ENCODE results near the gene LRRC58.

DNA sequence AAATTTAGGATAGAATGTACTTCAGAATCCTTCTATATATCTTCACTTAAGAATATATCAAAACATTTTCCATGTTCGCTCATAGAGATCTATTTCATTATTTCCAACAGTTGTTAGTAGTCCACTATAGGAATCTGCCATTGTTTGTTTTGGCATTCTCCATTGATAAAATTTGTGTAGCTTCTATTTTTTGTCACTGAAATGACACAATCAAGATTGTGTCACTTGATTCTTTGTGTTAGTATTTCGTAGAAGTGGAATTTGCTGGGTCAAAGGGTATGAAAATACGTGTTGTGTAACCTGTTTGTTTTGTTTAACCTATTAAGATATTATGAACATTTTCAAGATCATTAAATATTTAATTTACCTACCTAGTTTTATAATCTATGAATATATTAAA, 48.2 kb downstream of the LRRC58 start:
- TF ChIP-seq RAD21 (conservative IDR thresholded peaks at IDR 0.05 in 1 of 2, IDR thresholded peaks at IDR 0.05 in 1 of 2) (no peak), EP300 (IDR thresholded peaks at IDR 0.05) (no peak), RCOR1 (IDR thresholded peaks at IDR 0.05; ENCODE audit: low read depth, low read length) (no peak)

All from A549 (cell line).